ENCODE results near the gene RUFY4. TPM values are rescaled to one million over a fixed set of nuclear protein-coding genes. Genes with fewer than 3 reads are reported as not detected.

The RUFY4 gene
- total RNA-seq, 1 experiment from 2014 or later: not detected

DNA sequence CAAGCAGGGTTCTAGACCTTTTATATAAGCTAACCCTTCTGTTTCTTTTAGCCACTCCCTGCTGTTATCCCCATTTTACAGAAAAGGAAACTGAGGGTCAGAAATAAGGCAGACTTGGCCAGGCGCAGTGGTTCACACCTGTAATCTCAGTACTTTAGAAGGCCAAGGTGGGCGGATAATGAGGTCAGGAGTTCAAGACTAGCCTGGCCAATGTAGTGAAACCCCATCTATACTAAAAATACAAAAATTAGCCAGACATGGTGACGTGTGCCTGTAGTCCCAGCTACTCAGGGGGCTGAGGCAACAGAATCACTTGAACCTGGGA is 14.3 kb downstream of the RUFY4 start:
- peaks cover 2% of the 10 kb centered on the region; the same call in 1 of the 2 replicates for H3K27me3 ChIP-seq (ENCODE audit: control insufficient read depth, insufficient read depth, low read length)
- no peaks in the 10 kb centered on the region for H3K4me1 ChIP-seq (ENCODE audit: control insufficient read depth, insufficient read depth, low read length)
- H3K36me3 ChIP-seq (ENCODE audit: control insufficient read depth, insufficient read depth, low read length): no peaks in the 10 kb centered on the region
- ATAC-seq (no peak), DNase-seq (ENCODE audit: low read depth, low spot score) (no peak)
- intact Hi-C loops (cut with micrococcal nuclease; ENCODE audit: unreplicated experiment): no loop called here
- no TSS peak for BruUV-seq (replicated peaks)
- in situ Hi-C loops (cut with HindIII; ENCODE audit: low pct_unique_long_range_greater_than_20kb, low sequenced_read_pairs): no loop called here
- ChIA-PET POLR2A (no interaction called here), CTCF (no interaction called here)
- H3K4me3 ChIP-seq (ENCODE audit: low read depth in 2 of 2, low read length in 2 of 2): no peak overlapping the region
- no peak overlapping the region for H3K27ac ChIP-seq (ENCODE audit: low read length)
- peaks cover 6% of the 10 kb centered on the region; the same call in 1 of the 2 replicates for H3K9me3 ChIP-seq (ENCODE audit: control insufficient read depth, insufficient read depth, low read depth, low read length)
- TF ChIP-seq, protein P1, sequence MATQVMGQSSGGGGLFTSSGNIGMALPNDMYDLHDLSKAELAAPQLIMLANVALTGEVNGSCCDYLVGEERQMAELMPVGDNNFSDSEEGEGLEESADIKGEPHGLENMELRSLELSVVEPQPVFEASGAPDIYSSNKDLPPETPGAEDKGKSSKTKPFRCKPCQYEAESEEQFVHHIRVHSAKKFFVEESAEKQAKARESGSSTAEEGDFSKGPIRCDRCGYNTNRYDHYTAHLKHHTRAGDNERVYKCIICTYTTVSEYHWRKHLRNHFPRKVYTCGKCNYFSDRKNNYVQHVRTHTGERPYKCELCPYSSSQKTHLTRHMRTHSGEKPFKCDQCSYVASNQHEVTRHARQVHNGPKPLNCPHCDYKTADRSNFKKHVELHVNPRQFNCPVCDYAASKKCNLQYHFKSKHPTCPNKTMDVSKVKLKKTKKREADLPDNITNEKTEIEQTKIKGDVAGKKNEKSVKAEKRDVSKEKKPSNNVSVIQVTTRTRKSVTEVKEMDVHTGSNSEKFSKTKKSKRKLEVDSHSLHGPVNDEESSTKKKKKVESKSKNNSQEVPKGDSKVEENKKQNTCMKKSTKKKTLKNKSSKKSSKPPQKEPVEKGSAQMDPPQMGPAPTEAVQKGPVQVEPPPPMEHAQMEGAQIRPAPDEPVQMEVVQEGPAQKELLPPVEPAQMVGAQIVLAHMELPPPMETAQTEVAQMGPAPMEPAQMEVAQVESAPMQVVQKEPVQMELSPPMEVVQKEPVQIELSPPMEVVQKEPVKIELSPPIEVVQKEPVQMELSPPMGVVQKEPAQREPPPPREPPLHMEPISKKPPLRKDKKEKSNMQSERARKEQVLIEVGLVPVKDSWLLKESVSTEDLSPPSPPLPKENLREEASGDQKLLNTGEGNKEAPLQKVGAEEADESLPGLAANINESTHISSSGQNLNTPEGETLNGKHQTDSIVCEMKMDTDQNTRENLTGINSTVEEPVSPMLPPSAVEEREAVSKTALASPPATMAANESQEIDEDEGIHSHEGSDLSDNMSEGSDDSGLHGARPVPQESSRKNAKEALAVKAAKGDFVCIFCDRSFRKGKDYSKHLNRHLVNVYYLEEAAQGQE (IDR thresholded peaks at IDR 0.05; ENCODE audit: insufficient read depth in 1 of 2, low read depth in 2 of 2, low read length in 1 of 2): no peak
- TF ChIP-seq POLR2AphosphoS5 (IDR thresholded peaks at IDR 0.05; ENCODE audit: low read depth, low read length) (no peak), TCF7L2 (IDR thresholded peaks at IDR 0.05; ENCODE audit: low read depth, low read length) (no peak), SIN3A (IDR thresholded peaks at IDR 0.05; ENCODE audit: borderline replicate concordance, insufficient read depth, low read depth, low read length) (no peak)
- TF ChIP-seq, protein P2, sequence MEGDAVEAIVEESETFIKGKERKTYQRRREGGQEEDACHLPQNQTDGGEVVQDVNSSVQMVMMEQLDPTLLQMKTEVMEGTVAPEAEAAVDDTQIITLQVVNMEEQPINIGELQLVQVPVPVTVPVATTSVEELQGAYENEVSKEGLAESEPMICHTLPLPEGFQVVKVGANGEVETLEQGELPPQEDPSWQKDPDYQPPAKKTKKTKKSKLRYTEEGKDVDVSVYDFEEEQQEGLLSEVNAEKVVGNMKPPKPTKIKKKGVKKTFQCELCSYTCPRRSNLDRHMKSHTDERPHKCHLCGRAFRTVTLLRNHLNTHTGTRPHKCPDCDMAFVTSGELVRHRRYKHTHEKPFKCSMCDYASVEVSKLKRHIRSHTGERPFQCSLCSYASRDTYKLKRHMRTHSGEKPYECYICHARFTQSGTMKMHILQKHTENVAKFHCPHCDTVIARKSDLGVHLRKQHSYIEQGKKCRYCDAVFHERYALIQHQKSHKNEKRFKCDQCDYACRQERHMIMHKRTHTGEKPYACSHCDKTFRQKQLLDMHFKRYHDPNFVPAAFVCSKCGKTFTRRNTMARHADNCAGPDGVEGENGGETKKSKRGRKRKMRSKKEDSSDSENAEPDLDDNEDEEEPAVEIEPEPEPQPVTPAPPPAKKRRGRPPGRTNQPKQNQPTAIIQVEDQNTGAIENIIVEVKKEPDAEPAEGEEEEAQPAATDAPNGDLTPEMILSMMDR (IDR thresholded peaks at IDR 0.05): no peak

DNA sequence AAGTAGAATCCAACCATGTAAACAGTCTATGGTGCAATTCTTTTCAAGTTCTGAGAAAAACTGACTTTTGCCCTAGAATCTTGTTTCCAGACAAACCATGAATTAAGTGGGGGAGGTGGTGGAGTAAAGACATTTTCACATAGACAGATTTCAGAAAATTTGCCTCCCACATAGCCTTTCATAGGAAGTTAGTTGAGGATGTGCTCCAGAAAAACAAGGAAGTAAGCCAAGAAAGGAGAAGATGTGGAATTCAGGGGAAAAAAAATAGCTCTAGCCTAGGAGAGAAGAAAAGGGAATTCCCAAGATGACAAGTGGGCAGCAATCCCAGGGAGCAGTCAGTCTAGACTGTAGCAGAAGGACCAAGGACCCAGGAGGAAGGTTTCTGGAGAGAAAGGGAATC is 17.4 kb downstream of the RUFY4 start:
- H3K36me3 ChIP-seq (ENCODE audit: control insufficient read depth, insufficient read depth, low read length): no peaks in the 10 kb centered on the region
- no peak overlapping the region for H3K4me3 ChIP-seq (ENCODE audit: low read depth in 2 of 2, low read length in 2 of 2)
- no TSS peak for BruUV-seq (replicated peaks)
- H3K9me3 ChIP-seq (ENCODE audit: control insufficient read depth, insufficient read depth, low read depth, low read length): peaks cover 6% of the 10 kb centered on the region; the same call in 1 of the 2 replicates
- ChIA-PET CTCF (no interaction called here), POLR2A (no interaction called here)
- TF ChIP-seq SIN3A (IDR thresholded peaks at IDR 0.05; ENCODE audit: borderline replicate concordance, insufficient read depth, low read depth, low read length) (no peak), TCF7L2 (IDR thresholded peaks at IDR 0.05; ENCODE audit: low read depth, low read length) (no peak), POLR2AphosphoS5 (IDR thresholded peaks at IDR 0.05; ENCODE audit: low read depth, low read length) (no peak)
- TF ChIP-seq, protein P1 (IDR thresholded peaks at IDR 0.05; ENCODE audit: insufficient read depth in 1 of 2, low read depth in 2 of 2, low read length in 1 of 2): no peak
- TF ChIP-seq, protein P2 (IDR thresholded peaks at IDR 0.05): no peak
- H3K4me1 ChIP-seq (ENCODE audit: control insufficient read depth, insufficient read depth, low read length): no peaks in the 10 kb centered on the region
- DNase-seq (ENCODE audit: low read depth, low spot score) (no peak), ATAC-seq (no peak)
- in situ Hi-C loops (cut with HindIII; ENCODE audit: low pct_unique_long_range_greater_than_20kb, low sequenced_read_pairs): no loop called here
- H3K27me3 ChIP-seq (ENCODE audit: control insufficient read depth, insufficient read depth, low read length): peaks cover 4% of the 10 kb centered on the region
- no peak overlapping the region for H3K27ac ChIP-seq (ENCODE audit: low read length)
- intact Hi-C loops (cut with micrococcal nuclease; ENCODE audit: unreplicated experiment): no loop called here

Measured in Panc1 (cell line).